ENCODE results near the gene CASQ2.

The CASQ2 gene

GRCh38 chr1:115690972-115691371 lies 77.5 kb downstream of the CASQ2 start:
- DNase-seq: no peak

- DNase-seq: no peak
Measured at GRCh38 chr1:115687744-115688143, 80.8 kb downstream of the CASQ2 start.

GRCh38 chr1:115685029-115685705 lies 83.3 kb downstream of the CASQ2 start:
- no peak for DNase-seq

- no peak for DNase-seq
Measured at GRCh38 chr1:115682792-115683191, 85.7 kb downstream of the CASQ2 start.

- no peak for DNase-seq
Measured at GRCh38 chr1:115680730-115681111, 87.8 kb downstream of the CASQ2 start.

GRCh38 chr1:115679141-115679611 lies 89.3 kb downstream of the CASQ2 start:
- no peak for DNase-seq

GRCh38 chr1:115678141-115678540 lies 90.4 kb downstream of the CASQ2 start:
- no peak for DNase-seq

GRCh38 chr1:115677565-115677964 lies 90.9 kb downstream of the CASQ2 start:
- no peak for DNase-seq

GRCh38 chr1:115677182-115677555 lies 91.3 kb downstream of the CASQ2 start:
- no peak for DNase-seq

- DNase-seq: no peak
Measured at GRCh38 chr1:115676498-115677181, 91.9 kb downstream of the CASQ2 start.

GRCh38 chr1:115672224-115673009 lies 96.1 kb downstream of the CASQ2 start:
- no peak for DNase-seq

- DNase-seq: no peak
Measured at GRCh38 chr1:115671176-115671934, 97.2 kb downstream of the CASQ2 start.

- DNase-seq: no peak
Measured at GRCh38 chr1:115670476-115671175, 97.9 kb downstream of the CASQ2 start.

GRCh38 chr1:115669886-115670285 lies 98.6 kb downstream of the CASQ2 start:
- no peak for DNase-seq

- no peak for DNase-seq
Measured at GRCh38 chr1:115669002-115669673, 99.4 kb downstream of the CASQ2 start.

- no peak for DNase-seq
Measured at GRCh38 chr1:115668579-115668978, 99.9 kb downstream of the CASQ2 start.

- DNase-seq: no peak
Measured at GRCh38 chr1:115666702-115667101, 101.8 kb downstream of the CASQ2 start.

GRCh38 chr1:115666206-115666605 lies 102.3 kb downstream of the CASQ2 start:
- no peak for DNase-seq

- DNase-seq: no peak
Measured at GRCh38 chr1:115665319-115666096, 103.0 kb downstream of the CASQ2 start.

GRCh38 chr1:115661157-115661556 lies 107.4 kb downstream of the CASQ2 start:
- DNase-seq: no peak

GRCh38 chr1:115660151-115660550 lies 108.4 kb downstream of the CASQ2 start:
- no peak for DNase-seq
